Right cardiac atrium (tissue), 5 donors: ENCODE results near the gene SPON1. TPM values are rescaled to one million over a fixed set of nuclear protein-coding genes. Genes with fewer than 3 reads are reported as not detected.

Experiments
- ATAC-seq, 2 donors: fragments of 200-7000 bp; cut with Tn5 transposase; one replicate each; pipeline versions ENCODE4 v1.8.0 to v1.9.1; 2020; ENCODE audit warnings: moderate library complexity in 2 of 2, mild to moderate bottlenecking in 1 of 2
- DNase-seq, 3 donors: peaks; one replicate each; pipeline ENCODE4 v3.0.0-alpha.2; 2020
- H3K27ac ChIP-seq: one replicate; pipeline ENCODE4 v1.5.1; 2013; ENCODE audit warnings: mild to moderate bottlenecking, low read length, control low read depth, moderate library complexity
- H3K27me3 ChIP-seq: one replicate; pipeline ENCODE4 v1.6.1; 2013; ENCODE audit not compliant: control insufficient read depth, insufficient read depth
- H3K4me1 ChIP-seq: one replicate; pipeline ENCODE4 v1.6.1; 2013; ENCODE audit warnings: low read length; ENCODE audit not compliant: control insufficient read depth, insufficient read depth
- H3K4me3 ChIP-seq: one replicate; pipeline ENCODE4 v1.5.1; 2013; ENCODE audit warnings: low read length, control low read depth
- H3K9me3 ChIP-seq: one replicate; pipeline ENCODE4 v1.6.1; 2013; ENCODE audit warnings: low read length; ENCODE audit not compliant: control insufficient read depth
- WGBS: extraction: QIAGEN DNeasy Blood & Tissue Kit; methylation state at CpG from one replicate; pipeline ENCODE4 v1.1.7; 2013; 5-methylcytosine and 5-hydroxymethylcytosine counted together
- intact Hi-C, 4 donors: fragments of 100-400 bp; cut with DNase I; formaldehyde crosslinking; loops; one replicate each; pipeline versions ENCODE4 v1.11.0 to v1.14.0; 2022 to 2023
- polyA plus RNA-seq: library from polyadenylated mRNA; stranded (reverse); fragments of 200-250 nt; gene quantifications from one replicate; pipeline ENCODE4 v1.2.3, GENCODE V29; 2013
- total RNA-seq, 4 donors: library from RNA; stranded (reverse); fragmentation: NEBNext Ultra II Directional; extraction: Animal tissue kit (Norgen Biotek cat#: 25700); gene quantifications; one replicate each; pipeline ENCODE4 v1.2.1, GENCODE V29; 2021
- donor health status: healthy with polysubstance abuse.
- donor health status: DM: no; HTN: yes; CAD: no.
- donor health status: DM: no; HTN: no; CAD: no.
- donor health status: DM: no; HTN: yes; CAD: no; lungs with severe emphysema.
- donor health status: DM: yes; HTN: yes; CAD: no.

Gene SPON1
- total and polyA plus RNA-seq, 5 donors = 12.6 to 32.7 (median 24.7) TPM

- Histone ChIP-seq H3K4me1 (no peaks in the 10 kb centered on the region), H3K27me3 (no peaks in the 10 kb centered on the region), H3K9me3 (no peaks in the 10 kb centered on the region), H3K4me3 (no peak overlapping the region), H3K27ac (no peak overlapping the region)
- ATAC-seq (no peak), DNase-seq (no peak)
- 99% methylated on average over 4 of the region's 4 CpGs for WGBS
- intact Hi-C loops = no loop called here
Observed at GRCh38 chr11:14107050-14107430, 144.5 kb downstream of the SPON1 start.

DNA sequence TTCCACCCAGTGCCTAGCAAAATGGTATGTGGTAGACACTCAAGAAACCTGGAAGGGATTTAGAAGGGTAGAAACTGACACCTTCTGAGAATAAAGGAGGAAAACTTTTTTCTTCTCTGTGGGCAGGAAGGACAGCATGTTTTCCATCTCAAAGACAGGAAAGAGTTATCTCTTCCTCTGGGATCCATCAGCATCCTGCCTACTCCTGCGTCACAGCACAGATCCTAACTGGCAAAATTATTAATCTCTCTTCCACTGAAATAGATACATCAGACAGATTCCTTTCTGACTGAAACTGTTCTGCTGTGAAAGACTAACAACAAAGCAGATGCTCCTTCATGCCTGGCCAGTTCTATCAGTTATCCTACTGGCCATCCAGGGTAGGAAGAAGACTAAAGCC lies 147.2 kb downstream of the SPON1 start:
- intact Hi-C loops = no loop called here
- 45% methylated on average over 1 of the region's 1 CpG for WGBS
- Histone ChIP-seq H3K4me3 (no peak overlapping the region), H3K9me3 (no peaks in the 10 kb centered on the region), H3K27me3 (no peaks in the 10 kb centered on the region), H3K4me1 (no peaks in the 10 kb centered on the region), H3K27ac (no peak overlapping the region)
- peak in 1 of 2 donors; percentile 62 for ATAC-seq
- no peak for DNase-seq

GRCh38 chr11:14110629-14111028 lies 148.1 kb downstream of the SPON1 start:
- no peaks in the 10 kb centered on the region for H3K4me1 ChIP-seq
- ATAC-seq (peak in 1 of 2 donors; percentile 59), DNase-seq (no peak)
- 24% methylated on average over 2 of the region's 2 CpGs for WGBS
- intact Hi-C loops = no loop called here
- no peak overlapping the region for H3K4me3 ChIP-seq
- no peaks in the 10 kb centered on the region for H3K9me3 ChIP-seq
- H3K27me3 ChIP-seq = no peaks in the 10 kb centered on the region
- no peak overlapping the region for H3K27ac ChIP-seq

GRCh38 chr11:14111496-14111895 lies 149.0 kb downstream of the SPON1 start:
- no peak for ATAC-seq
- no peak overlapping the region for H3K27ac ChIP-seq
- H3K4me1 ChIP-seq = no peaks in the 10 kb centered on the region
- H3K27me3 ChIP-seq = no peaks in the 10 kb centered on the region
- intact Hi-C loops = no loop called here
- no peaks in the 10 kb centered on the region for H3K9me3 ChIP-seq
- no peak for DNase-seq
- WGBS = 63% methylated on average over 2 of the region's 2 CpGs
- H3K4me3 ChIP-seq = no peak overlapping the region

DNA sequence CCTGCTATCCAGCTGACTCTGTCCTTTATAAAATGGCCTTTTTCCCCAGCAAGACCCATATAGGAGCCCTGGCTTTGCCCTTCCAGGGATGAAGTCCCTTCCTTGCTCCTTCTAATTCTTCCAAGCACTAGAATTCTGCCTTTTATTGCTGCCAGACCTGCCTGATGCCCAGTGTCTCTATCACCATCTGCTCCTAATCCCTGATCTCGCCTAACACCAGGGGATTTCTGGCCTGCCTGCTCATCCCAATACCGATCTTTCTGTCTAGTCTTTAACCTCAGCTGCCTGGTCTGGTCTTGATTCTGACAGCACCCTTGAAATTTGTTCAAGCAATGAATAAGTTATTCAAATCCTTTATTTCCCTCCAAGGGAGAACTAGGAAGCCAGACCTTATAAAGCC lies 150.2 kb downstream of the SPON1 start:
- intact Hi-C loops = no loop called here
- no peak for DNase-seq

GRCh38 chr11:14114269-14114668 lies 151.7 kb downstream of the SPON1 start:
- Histone ChIP-seq H3K4me3 (no peak overlapping the region), H3K4me1 (no peaks in the 10 kb centered on the region), H3K27me3 (no peaks in the 10 kb centered on the region), H3K9me3 (no peaks in the 10 kb centered on the region), H3K27ac (no peak overlapping the region)
- ATAC-seq = peak in 1 of 2 donors; percentile 36
- DNase-seq = no peak
- intact Hi-C loops = no loop called here
- 20% methylated on average over 1 of the region's 1 CpG for WGBS

More for the DNA sequence above, 150.2 kb downstream of the SPON1 start:
- Histone ChIP-seq H3K4me1 (no peaks in the 10 kb centered on the region), H3K27ac (no peak overlapping the region), H3K27me3 (no peaks in the 10 kb centered on the region), H3K9me3 (no peaks in the 10 kb centered on the region), H3K4me3 (no peak overlapping the region)
- WGBS = 94% methylated on average over 2 of the region's 2 CpGs
- no peak for ATAC-seq

- Histone ChIP-seq H3K27ac (no peak overlapping the region), H3K27me3 (no peaks in the 10 kb centered on the region), H3K9me3 (no peaks in the 10 kb centered on the region), H3K4me3 (no peak overlapping the region), H3K4me1 (no peaks in the 10 kb centered on the region)
- intact Hi-C loops = no loop called here
- DNase-seq = no peak
- ATAC-seq = no peak
- WGBS = 46% methylated on average over 2 of the region's 2 CpGs
Observed at GRCh38 chr11:14114786-14115185, 152.3 kb downstream of the SPON1 start.

DNA sequence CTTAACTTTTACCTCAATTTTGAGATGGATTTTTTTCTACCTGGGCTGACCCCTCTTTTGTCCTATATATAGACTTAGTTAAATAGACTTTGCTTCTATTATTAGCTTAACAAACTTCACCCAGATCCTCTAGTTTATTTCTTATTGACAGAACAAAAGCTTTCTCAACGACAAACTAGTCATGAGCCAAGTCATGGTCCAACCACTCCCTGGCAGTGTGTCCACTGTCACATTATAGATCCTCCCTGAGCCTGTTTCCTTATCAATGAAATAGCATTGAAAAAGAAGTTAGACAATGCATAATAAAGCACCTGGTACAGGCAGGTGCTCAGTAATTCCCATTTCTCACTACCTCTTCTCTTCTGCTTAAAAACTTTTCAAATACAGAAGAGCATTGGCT lies 155.1 kb downstream of the SPON1 start:
- 64% methylated on average over 1 of the region's 1 CpG for WGBS
- no peak overlapping the region for H3K4me3 ChIP-seq
- intact Hi-C loops = no loop called here

DNA sequence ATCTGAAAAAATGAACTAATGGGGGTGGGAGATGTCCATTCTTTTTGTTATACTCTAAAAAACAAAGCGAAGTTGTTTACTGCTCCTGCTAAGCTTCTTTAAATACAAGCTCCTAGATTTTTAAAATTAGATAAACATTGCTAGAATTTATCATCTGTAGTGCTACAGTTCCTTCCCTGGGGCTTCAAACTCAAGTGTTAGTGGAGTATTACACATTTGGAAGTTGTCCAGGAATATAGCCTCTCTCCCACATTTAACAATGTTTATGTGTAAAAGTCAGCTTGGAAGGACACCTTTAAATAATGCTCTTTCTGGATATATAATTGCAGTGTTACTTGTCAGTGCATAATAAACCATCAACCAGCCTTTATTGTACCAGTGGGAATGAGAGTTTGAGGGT lies 155.5 kb downstream of the SPON1 start:
- DNase-seq (no peak), ATAC-seq (no peak)
- no peak overlapping the region for H3K4me3 ChIP-seq
- 77% methylated on average over 1 of the region's 1 CpG for WGBS
- no peak overlapping the region for H3K27ac ChIP-seq
- H3K4me1 ChIP-seq = no peaks in the 10 kb centered on the region
- H3K9me3 ChIP-seq = no peaks in the 10 kb centered on the region
- no peaks in the 10 kb centered on the region for H3K27me3 ChIP-seq
- intact Hi-C loops = no loop called here

More for the DNA sequence above, 155.1 kb downstream of the SPON1 start:
- Histone ChIP-seq H3K27ac (no peak overlapping the region), H3K4me1 (no peaks in the 10 kb centered on the region), H3K27me3 (no peaks in the 10 kb centered on the region), H3K9me3 (no peaks in the 10 kb centered on the region)
- no peak for DNase-seq
- ATAC-seq = no peak

DNA sequence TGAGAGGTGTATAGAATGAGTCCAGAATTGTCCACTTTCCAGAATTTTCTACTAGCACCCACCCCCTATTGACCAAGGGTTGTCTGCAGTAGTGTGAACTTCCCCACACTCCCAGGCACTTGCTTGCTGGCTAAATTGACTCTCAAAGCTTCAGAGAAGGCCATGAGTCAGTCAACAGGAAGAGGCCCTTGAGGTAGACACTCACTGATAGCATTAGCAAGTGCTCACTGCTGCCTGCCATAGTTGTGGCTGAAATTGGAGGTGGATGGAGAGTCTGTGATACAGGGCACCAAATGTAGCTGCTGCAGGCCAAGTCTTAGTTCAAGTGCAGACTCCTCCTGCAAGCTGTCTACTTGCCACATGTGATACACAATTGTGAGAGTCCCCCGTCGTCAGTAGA lies 156.8 kb downstream of the SPON1 start:
- H3K4me3 ChIP-seq = no peak overlapping the region
- H3K27me3 ChIP-seq = no peaks in the 10 kb centered on the region
- no peak overlapping the region for H3K27ac ChIP-seq
- H3K9me3 ChIP-seq = no peaks in the 10 kb centered on the region
- H3K4me1 ChIP-seq = no peaks in the 10 kb centered on the region
- no peak for DNase-seq
- 93% methylated on average over 2 of the region's 2 CpGs for WGBS
- no peak for ATAC-seq
- intact Hi-C loops = no loop called here

DNA sequence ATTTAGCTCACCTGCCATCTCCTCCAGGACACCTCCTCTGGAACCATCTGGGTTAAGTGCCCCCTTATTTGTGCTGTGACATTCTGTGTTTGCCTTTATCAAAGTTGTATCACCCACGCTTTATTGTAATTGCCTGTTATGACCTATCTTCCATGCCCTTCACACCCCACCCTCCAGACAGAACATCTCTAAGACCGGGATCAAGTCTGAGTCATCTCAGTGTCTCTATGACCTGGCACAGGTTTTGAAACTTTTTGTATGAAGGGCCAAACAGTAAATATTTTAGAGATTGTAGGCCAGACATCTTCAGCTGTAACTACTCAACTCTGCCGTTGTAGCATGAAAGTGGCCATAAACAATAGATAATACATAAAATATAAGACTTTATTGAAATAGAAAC lies 161.8 kb downstream of the SPON1 start:
- Histone ChIP-seq H3K4me1 (no peaks in the 10 kb centered on the region), H3K27me3 (no peaks in the 10 kb centered on the region), H3K4me3 (no peak overlapping the region), H3K27ac (no peak overlapping the region), H3K9me3 (peaks cover 1% of the 10 kb centered on the region)
- intact Hi-C loops = no loop called here
- ATAC-seq = no peak
- 71% methylated on average over 3 of the region's 3 CpGs for WGBS
- no peak for DNase-seq

- DNase-seq = no peak
- Histone ChIP-seq H3K27me3 (no peaks in the 10 kb centered on the region), H3K4me1 (no peaks in the 10 kb centered on the region), H3K4me3 (no peak overlapping the region), H3K27ac (no peak overlapping the region), H3K9me3 (peaks cover 1% of the 10 kb centered on the region)
- WGBS = 79% methylated on average over 3 of the region's 3 CpGs
- intact Hi-C loops = no loop called here
- no peak for ATAC-seq
Observed at GRCh38 chr11:14124886-14125285, 162.4 kb downstream of the SPON1 start.
